Kidney (tissue), 14 donors: ENCODE results near the gene PI4K2A. TPM values are rescaled to one million over a fixed set of nuclear protein-coding genes. Genes with fewer than 3 reads are reported as not detected.

ENCODE experiments used
- DNase-seq, 5 donors: peaks; one replicate each; pipeline ENCODE4 v3.0.0-alpha.2; 2013 to 2020
- FAIRE-seq: peaks from 2 replicates; lab custom pipeline; 2012; peaks lifted over from hg19 to GRCh38; lab: Jason Lieb, UNC
- H3K27ac ChIP-seq, 2 donors: one replicate each; pipeline ENCODE4 v1.7.0; 2013; ENCODE audit warnings: low read depth in 2 of 2, low read length in 2 of 2, inconsistent platforms in 1 of 2
- H3K27me3 ChIP-seq: one replicate; pipeline ENCODE4 v1.7.1; 2013; ENCODE audit warnings: low read length, inconsistent platforms; ENCODE audit not compliant: control insufficient read depth, insufficient read depth
- H3K36me3 ChIP-seq, 3 donors: one replicate each; pipeline versions ENCODE4 v1.7.0 to v1.7.1; 2013; ENCODE audit warnings: low read length in 3 of 3, control low read depth in 1 of 3, inconsistent platforms in 1 of 3; ENCODE audit not compliant: insufficient read depth in 3 of 3, control insufficient read depth in 2 of 3
- H3K4me1 ChIP-seq, 3 donors: one replicate each; pipeline versions ENCODE4 v1.7.0 to v1.7.1; 2013; ENCODE audit warnings: low read length in 3 of 3, inconsistent platforms in 1 of 3, low read depth in 1 of 3; ENCODE audit not compliant: control insufficient read depth in 2 of 3, insufficient read depth in 2 of 3
- H3K4me3 ChIP-seq, 3 donors: one replicate each; pipeline versions ENCODE4 v1.7.0 to v1.8.1; 2013; ENCODE audit warnings: low read length in 3 of 3, control low read depth in 1 of 3, inconsistent platforms in 1 of 3
- H3K9ac ChIP-seq, 3 donors: one replicate each; pipeline versions ENCODE4 v1.7.0 to v1.7.1; 2013; ENCODE audit warnings: low read length in 3 of 3, control low read depth in 1 of 3, inconsistent platforms in 1 of 3
- H3K9me3 ChIP-seq, 3 donors: one replicate each; pipeline versions ENCODE4 v1.7.0 to v1.7.1; 2013; ENCODE audit warnings: low read length in 3 of 3, control low read depth in 1 of 3, inconsistent platforms in 1 of 3; ENCODE audit not compliant: control insufficient read depth in 2 of 3, insufficient read depth in 1 of 3
- CTCF ChIP-seq: IDR thresholded peaks from 3 replicates; pipeline ENCODE4 v1.5.1; 2012; ENCODE audit warnings: mild to moderate bottlenecking, moderate library complexity, borderline replicate concordance; ENCODE audit not compliant: insufficient read depth; ENCODE audit errors: extremely low read depth
- intact Hi-C: fragments of 100-400 bp; cut with DNase I; formaldehyde crosslinking; loops from one replicate; pipeline ENCODE4 v1.11.1; 2022
- polyA plus RNA-seq: library from polyadenylated mRNA; stranded (reverse); fragments of 350-450 nt; fragmentation: Illumina TruSeq; extraction: RNeasy Lipid Tissue Mini Kit (QIAGEN cat#74804); gene quantifications from one replicate; pipeline ENCODE4 v1.2.3, GENCODE V29; 2014; ENCODE audit warnings: low read depth, low replicate concordance; ENCODE audit not compliant: insufficient read depth
- total RNA-seq: library from RNA; stranded (reverse); fragmentation: NEBNext Ultra II Directional; extraction: Animal tissue kit (Norgen Biotek cat#: 25700); gene quantifications from one replicate; pipeline ENCODE4 v1.2.1, GENCODE V29; 2021
- donor health status: control.
- donor health status: control.
- donor health status: control.
- donor health status: control.
- donor health status: control.
- donor health status: DM: yes; HTN: yes; CAD: no.
- donor health status: Normal renal cell carcinoma (clear cell type).

Gene PI4K2A
- total and polyA plus RNA-seq, 2 donors from 2014 or later: 14.2 to 17.3 TPM

GRCh38 chr10:97673736-97674525 is 33.5 kb downstream of the PI4K2A start:
- DNase-seq (no peak), FAIRE-seq (no peak)
- TF ChIP-seq CTCF: no peak
- Histone ChIP-seq H3K27me3 (no peaks in the 10 kb centered on the region), H3K4me3 (no peak overlapping the region), H3K9ac (no peak overlapping the region), H3K36me3 (peaks cover 2 to 26% (median 23%) of the 10 kb centered on the region in 3 donors), H3K4me1 (no peaks in the 10 kb centered on the region), H3K9me3 (no peaks in the 10 kb centered on the region), H3K27ac (no peak overlapping the region)
- intact Hi-C loops: no loop called here

- TF ChIP-seq CTCF: no peak
- DNase-seq: no peak
- Histone ChIP-seq H3K4me3 (no peak overlapping the region), H3K36me3 (peaks cover 2 to 26% (median 19%) of the 10 kb centered on the region in 3 donors), H3K9ac (no peak overlapping the region), H3K9me3 (no peaks in the 10 kb centered on the region), H3K27me3 (no peaks in the 10 kb centered on the region), H3K27ac (no peak overlapping the region), H3K4me1 (no peaks in the 10 kb centered on the region)
- intact Hi-C loops: no loop called here
- FAIRE-seq: no peak
Measured at GRCh38 chr10:97675222-97675621, 34.8 kb downstream of the PI4K2A start.

- Histone ChIP-seq H3K9me3 (no peaks in the 10 kb centered on the region), H3K4me3 (no peak overlapping the region), H3K9ac (no peak overlapping the region), H3K36me3 (peaks cover 2 to 22% (median 19%) of the 10 kb centered on the region in 3 donors), H3K27ac (no peak overlapping the region), H3K27me3 (no peaks in the 10 kb centered on the region), H3K4me1 (peaks cover 0 to 2% (median 0%) of the 10 kb centered on the region in 3 donors)
- peak; percentile 84 for TF ChIP-seq CTCF
- intact Hi-C loops: no loop called here
- DNase-seq (peak in 3 of 5 donors; percentile 30 to 61 (median 49)), FAIRE-seq (peak; percentile 38)
Measured at GRCh38 chr10:97676770-97677581, 36.5 kb downstream of the PI4K2A start.
